Breast epithelium (tissue), 4 donors: ENCODE data around the gene NR2C1. TPM values are rescaled to one million over a fixed set of nuclear protein-coding genes. Genes with fewer than 3 reads are reported as not detected.
"Not testable (repeated sequence)": the region's sequence is repeated elsewhere in the genome, so short reads cannot be mapped to it uniquely, and the experiment has no call there.

Source experiments
- DNase-seq, 2 donors: peaks; one replicate each; pipeline ENCODE4 v3.0.0-alpha.2; 2019; ENCODE audit warnings: low spot score in 2 of 2
- H3K27ac ChIP-seq, 2 donors: fragments of 200-600 bp; sonication (generic) in 1 of 2; one replicate each; pipeline ENCODE4 v1.5.1; 2016 to 2019; ENCODE audit warnings: mild to moderate bottlenecking in 1 of 2
- H3K27me3 ChIP-seq, 2 donors: fragments of 200-600 bp; sonication (generic) in 1 of 2; one replicate each; pipeline versions ENCODE4 v1.5.1 to v1.6.0; 2017 to 2019; ENCODE audit warnings: control low read depth in 1 of 2, mild to moderate bottlenecking in 1 of 2
- H3K36me3 ChIP-seq: fragments of 200-600 bp; one replicate; pipeline ENCODE4 v1.5.1; 2019
- H3K4me1 ChIP-seq, 2 donors: fragments of 200-600 bp; sonication (generic); one replicate each; pipeline ENCODE4 v1.5.1; 2016 to 2019; ENCODE audit warnings: control low read depth in 1 of 2
- H3K4me3 ChIP-seq, 3 donors: fragments of 200-600 bp; sonication (generic); 1 replicate in 2 of 3; 2 replicates in 1 of 3; pipeline ENCODE4 v1.5.1; 2016 to 2019; ENCODE audit warnings: mild to moderate bottlenecking in 3 of 3, moderate library complexity in 2 of 3
- H3K9me3 ChIP-seq, 2 donors: fragments of 200-600 bp; sonication (generic) in 1 of 2; one replicate each; pipeline ENCODE4 v1.5.1; 2016 to 2019; ENCODE audit warnings: control low read depth in 1 of 2
- CTCF ChIP-seq, 3 donors: fragments of 450-650 bp; IDR thresholded peaks; one replicate each; pipeline ENCODE4 v1.5.1; 2016 to 2017; ENCODE audit warnings: antibody characterized with exemption in 3 of 3, mild to moderate bottlenecking in 3 of 3, moderate library complexity in 3 of 3
- POLR2A ChIP-seq: fragments of 450-650 bp; IDR thresholded peaks from one replicate; pipeline ENCODE4 v1.6.1; 2016; ENCODE audit warnings: antibody characterized with exemption, mild to moderate bottlenecking, moderate library complexity
- POLR2AphosphoS5 ChIP-seq, 3 donors: sonication (generic); formaldehyde crosslinking; IDR thresholded peaks; one replicate each; pipeline ENCODE4 v1.6.1; 2017; ENCODE audit warnings: antibody characterized with exemption in 3 of 3
- intact Hi-C: fragments of 100-400 bp; cut with DNase I; formaldehyde crosslinking; loops from one replicate; pipeline ENCODE4 v1.15.1; 2023; ENCODE audit warnings: low total_unique reads
- total RNA-seq, 3 donors: library from RNA; depleted of rRNA; stranded (reverse); fragments of >200 nt; gene quantifications; one replicate each; pipeline ENCODE4 v1.1.0, GENCODE V29; 2016

The NR2C1 gene
- total RNA-seq, 3 donors from 2014 or later, result 46.7 to 50.5 (median 47.7) TPM

DNA sequence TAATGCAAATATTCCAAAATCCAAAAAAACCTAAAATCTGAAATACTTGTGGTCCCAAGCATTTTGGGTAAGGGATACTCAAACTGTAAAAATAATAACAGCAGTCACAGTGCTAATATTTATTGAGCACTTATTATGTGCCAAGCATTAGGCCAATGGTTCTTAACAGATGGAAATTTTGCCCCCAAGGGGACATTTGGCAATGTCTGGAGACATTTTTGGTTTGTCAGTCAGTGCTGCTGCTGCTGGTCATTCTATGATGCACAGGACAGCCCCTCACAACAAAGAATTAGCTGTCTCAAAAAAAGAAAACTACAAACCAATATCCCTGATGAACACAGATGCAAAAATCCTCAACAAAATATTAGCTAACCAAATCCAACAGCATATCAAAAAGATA, 75.7 kb downstream of the NR2C1 start:
- no peak overlapping the region for H3K4me3 ChIP-seq
- H3K4me1 ChIP-seq, result no peaks in the 10 kb centered on the region
- TF ChIP-seq CTCF (IDR thresholded peaks at IDR 0.05), result no peak
- TF ChIP-seq POLR2AphosphoS5 (IDR thresholded peaks at IDR 0.05), result no peak
- no peak for TF ChIP-seq POLR2A
- H3K36me3 ChIP-seq, result no peaks in the 10 kb centered on the region
- H3K9me3 ChIP-seq, result no peaks in the 10 kb centered on the region
- intact Hi-C loops, result no loop called here
- H3K27ac ChIP-seq, result no peak overlapping the region
- no peaks in the 10 kb centered on the region for H3K27me3 ChIP-seq
- DNase-seq, result no peak

- no peak for DNase-seq
- Histone ChIP-seq H3K27ac (no peak overlapping the region), H3K27me3 (no peaks in the 10 kb centered on the region), H3K36me3 (no peaks in the 10 kb centered on the region), H3K9me3 (no peaks in the 10 kb centered on the region), H3K4me3 (no peak overlapping the region), H3K4me1 (no peaks in the 10 kb centered on the region)
- intact Hi-C loops, result no loop called here
- TF ChIP-seq POLR2A (no peak), CTCF (IDR thresholded peaks at IDR 0.05) (no peak), POLR2AphosphoS5 (IDR thresholded peaks at IDR 0.05) (no peak)
Measured at GRCh38 chr12:94997061-94997460, 76.4 kb downstream of the NR2C1 start.

GRCh38 chr12:94994312-94994711, 79.1 kb downstream of the NR2C1 start:
- H3K9me3 ChIP-seq, result no peaks in the 10 kb centered on the region
- H3K27ac ChIP-seq, result no peak overlapping the region
- no peaks in the 10 kb centered on the region for H3K27me3 ChIP-seq
- intact Hi-C loops, result no loop called here
- DNase-seq, result no peak
- TF ChIP-seq CTCF (IDR thresholded peaks at IDR 0.05) (no peak), POLR2A (no peak), POLR2AphosphoS5 (IDR thresholded peaks at IDR 0.05) (no peak)
- H3K4me1 ChIP-seq, result no peaks in the 10 kb centered on the region
- no peak overlapping the region for H3K4me3 ChIP-seq
- no peaks in the 10 kb centered on the region for H3K36me3 ChIP-seq

GRCh38 chr12:94993855-94994254, 79.6 kb downstream of the NR2C1 start:
- H3K4me1 ChIP-seq, H3K36me3 ChIP-seq, H3K27ac ChIP-seq, H3K27me3 ChIP-seq, DNase-seq, intact Hi-C loops, H3K9me3 ChIP-seq, H3K4me3 ChIP-seq: not testable (repeated sequence)

- no peak for DNase-seq
- intact Hi-C loops, result no loop called here
- no peak overlapping the region for H3K4me3 ChIP-seq
- no peak overlapping the region for H3K27ac ChIP-seq
- H3K36me3 ChIP-seq, result no peaks in the 10 kb centered on the region
- H3K9me3 ChIP-seq, result no peaks in the 10 kb centered on the region
- H3K4me1 ChIP-seq, result no peaks in the 10 kb centered on the region
- TF ChIP-seq CTCF (IDR thresholded peaks at IDR 0.05) (no peak), POLR2AphosphoS5 (IDR thresholded peaks at IDR 0.05) (no peak)
- H3K27me3 ChIP-seq, result no peaks in the 10 kb centered on the region
Measured at GRCh38 chr12:94990222-94990621, 83.2 kb downstream of the NR2C1 start.

DNA sequence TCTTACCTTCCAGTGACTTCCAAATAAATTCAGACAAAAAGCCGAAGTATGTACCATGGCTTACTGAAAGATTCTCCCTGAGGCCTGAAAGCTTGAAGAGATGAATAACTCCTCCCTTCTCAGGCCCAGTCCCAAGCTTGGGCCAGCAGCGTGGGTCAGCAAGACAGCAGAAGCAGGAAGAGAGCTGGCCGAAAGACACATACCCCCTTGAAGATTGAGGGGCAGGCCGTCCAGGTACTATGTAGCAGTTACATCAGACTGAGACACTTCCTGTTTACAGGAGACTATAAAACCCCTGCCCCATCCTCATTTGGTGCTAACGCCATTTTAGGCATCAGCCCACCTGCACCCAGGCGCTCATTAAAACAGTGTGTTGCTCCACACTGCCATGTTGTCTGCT, 84.9 kb downstream of the NR2C1 start:
- Histone ChIP-seq H3K27ac (no peak overlapping the region), H3K4me1 (no peaks in the 10 kb centered on the region), H3K9me3 (no peaks in the 10 kb centered on the region), H3K4me3 (no peak overlapping the region), H3K36me3 (no peaks in the 10 kb centered on the region), H3K27me3 (no peaks in the 10 kb centered on the region)
- no peak for DNase-seq
- TF ChIP-seq POLR2A, result no peak
- TF ChIP-seq POLR2AphosphoS5 (IDR thresholded peaks at IDR 0.05), result no peak
- no peak for TF ChIP-seq CTCF (IDR thresholded peaks at IDR 0.05)
- intact Hi-C loops, result no loop called here
